Panc1 (cell line): ENCODE results near the gene PPP1R9A.

Experiments used
- CTCF ChIP-seq: fragments of 450-650 bp; IDR thresholded peaks from 2 replicates; pipeline ENCODE4 v1.5.1; 2017; ENCODE audit warnings: mild to moderate bottlenecking
- POLR2AphosphoS5 ChIP-seq: IDR thresholded peaks from 2 replicates; pipeline ENCODE4 v1.6.1; 2012; ENCODE audit warnings: mild to moderate bottlenecking, low read depth, low read length, moderate library complexity
- REST ChIP-seq, 2 experiments: IDR thresholded peaks; 2 replicates each; pipeline ENCODE4 v1.6.1; 2011 to 2012; ENCODE audit warnings: low read depth in 2 of 2, control low read depth in 1 of 2, low read length in 1 of 2, mild to moderate bottlenecking in 1 of 2, moderate library complexity in 1 of 2; ENCODE audit not compliant: insufficient read depth in 1 of 2
- SIN3A ChIP-seq: IDR thresholded peaks from 2 replicates; pipeline ENCODE4 v1.6.1; 2012; ENCODE audit warnings: low read depth, mild to moderate bottlenecking, low read length, moderate library complexity, borderline replicate concordance; ENCODE audit not compliant: insufficient read depth
- TCF7L2 ChIP-seq: IDR thresholded peaks from 2 replicates; pipeline ENCODE4 v1.6.1; 2011; ENCODE audit warnings: mild to moderate bottlenecking, low read depth, low read length, inconsistent platforms

GRCh38 chr7:94949532-94949931 lies 42.1 kb downstream of the PPP1R9A start:
- TF ChIP-seq CTCF (no peak), POLR2AphosphoS5 (no peak), TCF7L2 (no peak), REST (IDR thresholded peaks at IDR 0.05; ENCODE audit: insufficient read depth in 1 of 2, low read depth in 2 of 2, low read length in 1 of 2) (no peak), SIN3A (no peak)
